Measurements from ENCODE around the gene RAB31.

The RAB31 gene

GRCh38 chr18:9803063-9803697, 95.1 kb downstream of the RAB31 start:
- H3K4me3 ChIP-seq (ENCODE audit: severe bottlenecking), result no peak overlapping the region

DNA sequence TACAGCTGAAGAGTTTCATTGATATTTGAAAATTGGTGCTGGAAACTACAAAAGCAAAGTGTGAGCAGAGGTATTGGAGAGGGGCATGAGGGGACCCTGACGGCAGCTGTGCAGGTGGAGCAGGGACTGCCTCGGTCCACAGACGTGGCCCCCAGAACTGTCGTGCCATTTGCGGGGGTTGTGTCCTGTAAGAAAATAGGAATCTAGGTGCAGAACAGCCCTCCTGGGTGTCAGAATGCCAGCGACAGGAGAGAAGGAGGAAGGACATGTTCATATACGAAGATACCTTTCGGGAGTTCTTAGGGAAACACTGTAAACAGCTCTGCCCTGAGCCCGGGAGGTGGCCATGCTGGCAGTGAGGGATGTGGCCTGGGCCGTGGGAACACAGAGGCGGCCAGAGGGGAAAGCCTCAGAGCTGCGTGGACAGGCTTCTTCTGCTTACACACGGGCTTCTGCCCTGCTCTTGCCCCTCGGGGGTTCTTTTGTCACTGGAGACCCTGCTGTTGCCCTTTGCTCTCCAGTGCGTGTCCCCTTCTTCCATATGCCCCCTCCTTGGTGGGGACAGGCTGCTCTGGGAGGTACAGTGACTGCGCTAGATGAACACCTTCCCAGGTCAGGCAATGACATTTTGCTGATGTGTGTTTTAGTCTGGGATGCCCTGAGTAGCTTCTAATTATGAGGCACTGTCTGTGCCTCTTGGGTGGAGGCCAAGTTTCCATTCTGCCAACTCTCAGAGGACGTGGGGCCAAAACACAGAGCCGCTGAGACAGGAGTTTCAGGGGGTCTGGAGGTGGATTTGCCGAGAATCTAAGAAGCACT, 95.8 kb downstream of the RAB31 start:
- DNase-seq (ENCODE audit: low spot score), result no peak
- H3K36me3 ChIP-seq (ENCODE audit: low read depth), result no peaks in the 10 kb centered on the region
- no peak overlapping the region for H3K4me3 ChIP-seq (ENCODE audit: severe bottlenecking)
- ATAC-seq (ENCODE audit: low read depth), result no peak
- no peaks in the 10 kb centered on the region for H3K9me3 ChIP-seq (ENCODE audit: severe bottlenecking)
- no peak for TF ChIP-seq CTCF (IDR thresholded peaks at IDR 0.05; ENCODE audit: poor library complexity, severe bottlenecking)
- H3K27me3 ChIP-seq (ENCODE audit: insufficient read depth, poor library complexity, severe bottlenecking), result no peaks in the 10 kb centered on the region
- peaks cover 12% of the 10 kb centered on the region for H3K4me1 ChIP-seq (ENCODE audit: insufficient read depth, poor library complexity, severe bottlenecking)
- H3K27ac ChIP-seq (ENCODE audit: poor library complexity, severe bottlenecking), result no peak overlapping the region

More at GRCh38 chr18:9803063-9803697, 95.1 kb downstream of the RAB31 start:
- no peak overlapping the region for H3K27ac ChIP-seq (ENCODE audit: poor library complexity, severe bottlenecking)
- no peaks in the 10 kb centered on the region for H3K9me3 ChIP-seq (ENCODE audit: severe bottlenecking)
- ATAC-seq (ENCODE audit: low read depth) (no peak), DNase-seq (ENCODE audit: low spot score) (no peak)
- TF ChIP-seq CTCF (IDR thresholded peaks at IDR 0.05; ENCODE audit: poor library complexity, severe bottlenecking), result no peak
- H3K4me1 ChIP-seq (ENCODE audit: insufficient read depth, poor library complexity, severe bottlenecking), result peaks cover 4% of the 10 kb centered on the region
- no peaks in the 10 kb centered on the region for H3K36me3 ChIP-seq (ENCODE audit: low read depth)
- H3K27me3 ChIP-seq (ENCODE audit: insufficient read depth, poor library complexity, severe bottlenecking), result no peaks in the 10 kb centered on the region

DNA sequence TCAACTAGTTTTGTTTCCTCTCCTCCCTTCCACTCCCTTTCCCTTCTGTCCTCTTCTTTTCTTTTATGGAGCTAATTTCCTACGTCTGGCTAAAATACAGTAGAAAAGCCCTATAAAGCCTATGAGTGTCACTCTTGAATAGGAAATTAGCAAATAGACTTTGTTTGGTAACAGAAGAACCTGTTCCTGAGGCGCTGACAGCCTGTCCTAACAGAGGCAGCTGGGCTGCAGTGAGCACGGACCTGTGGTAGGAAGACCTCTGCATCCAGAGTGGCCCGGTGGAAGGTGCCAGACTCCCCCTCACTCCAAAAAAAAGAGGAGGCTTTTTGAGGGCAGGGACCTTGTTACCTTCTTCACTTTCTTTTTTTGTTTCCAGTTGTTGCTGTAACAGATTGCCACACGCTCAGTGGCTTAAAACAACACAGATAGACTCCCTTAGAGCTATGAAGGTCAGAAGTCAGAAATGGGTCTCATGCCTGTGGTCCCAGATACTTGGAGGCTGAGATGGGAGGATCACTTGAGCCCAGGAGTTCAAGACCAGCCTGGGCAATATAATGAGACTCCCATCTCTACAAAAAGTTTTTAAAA, 96.5 kb downstream of the RAB31 start:
- no peaks in the 10 kb centered on the region for H3K36me3 ChIP-seq (ENCODE audit: low read depth)
- no peak for DNase-seq (ENCODE audit: low spot score)
- no peak for ATAC-seq (ENCODE audit: low read depth)
- no peak for TF ChIP-seq CTCF (IDR thresholded peaks at IDR 0.05; ENCODE audit: poor library complexity, severe bottlenecking)
- H3K9me3 ChIP-seq (ENCODE audit: severe bottlenecking), result no peaks in the 10 kb centered on the region
- no peaks in the 10 kb centered on the region for H3K27me3 ChIP-seq (ENCODE audit: insufficient read depth, poor library complexity, severe bottlenecking)
- H3K4me1 ChIP-seq (ENCODE audit: insufficient read depth, poor library complexity, severe bottlenecking), result peaks cover 17% of the 10 kb centered on the region
- H3K4me3 ChIP-seq (ENCODE audit: severe bottlenecking), result no peak overlapping the region
- no peak overlapping the region for H3K27ac ChIP-seq (ENCODE audit: poor library complexity, severe bottlenecking)

- no peak overlapping the region for H3K27ac ChIP-seq (ENCODE audit: poor library complexity, severe bottlenecking)
- no peaks in the 10 kb centered on the region for H3K9me3 ChIP-seq (ENCODE audit: severe bottlenecking)
- H3K27me3 ChIP-seq (ENCODE audit: insufficient read depth, poor library complexity, severe bottlenecking), result no peaks in the 10 kb centered on the region
- TF ChIP-seq CTCF (IDR thresholded peaks at IDR 0.05; ENCODE audit: poor library complexity, severe bottlenecking), result no peak
- DNase-seq (ENCODE audit: low spot score), result no peak
- no peaks in the 10 kb centered on the region for H3K36me3 ChIP-seq (ENCODE audit: low read depth)
- H3K4me3 ChIP-seq (ENCODE audit: severe bottlenecking), result no peak overlapping the region
- peaks cover 17% of the 10 kb centered on the region for H3K4me1 ChIP-seq (ENCODE audit: insufficient read depth, poor library complexity, severe bottlenecking)
- ATAC-seq (ENCODE audit: low read depth), result no peak
Measured at GRCh38 chr18:9806905-9807304, 98.8 kb downstream of the RAB31 start.

Data from RWPE2 (cell line).